Lower lobe of right lung (tissue), 2 donors: ENCODE measurements around the gene DLX1. TPM values are rescaled to one million over a fixed set of nuclear protein-coding genes. Genes with fewer than 3 reads are reported as not detected.

ENCODE experiments used
- ATAC-seq, 2 donors: fragments of 200-7000 bp; cut with Tn5 transposase; one replicate each; pipeline ENCODE4 v1.9.1; 2020 to 2022; ENCODE audit warnings: mild to moderate bottlenecking in 2 of 2, moderate library complexity in 2 of 2
- DNase-seq: peaks from one replicate; pipeline ENCODE4 v3.0.0-alpha.2; 2020
- H3K27ac ChIP-seq: fragments of 200-600 bp; one replicate; pipeline ENCODE4 v1.8.0; 2022
- H3K27me3 ChIP-seq: fragments of 200-600 bp; one replicate; pipeline ENCODE4 v1.8.0; 2022; ENCODE audit warnings: low read depth
- H3K36me3 ChIP-seq: fragments of 200-600 bp; one replicate; pipeline ENCODE4 v1.8.0; 2022; ENCODE audit warnings: mild to moderate bottlenecking
- H3K4me1 ChIP-seq: fragments of 200-600 bp; one replicate; pipeline ENCODE4 v1.8.0; 2022
- H3K4me3 ChIP-seq: fragments of 200-600 bp; one replicate; pipeline ENCODE4 v1.8.0; 2022; ENCODE audit warnings: mild to moderate bottlenecking
- H3K9me3 ChIP-seq: fragments of 200-600 bp; one replicate; pipeline ENCODE4 v1.8.0; 2022
- CTCF ChIP-seq: fragments of 200-600 bp; IDR thresholded peaks from one replicate; pipeline ENCODE4 v1.8.0; 2022; ENCODE audit warnings: antibody characterized with exemption, mild to moderate bottlenecking
- intact Hi-C: fragments of 100-400 bp; cut with DNase I; formaldehyde crosslinking; loops from one replicate; pipeline ENCODE4 v1.11.0; 2022
- total RNA-seq: library from RNA; stranded (reverse); fragmentation: NEBNext Ultra II Directional; extraction: Animal tissue kit (Norgen Biotek cat#: 25700); gene quantifications from one replicate; pipeline ENCODE4 v1.2.1, GENCODE V29; 2021
- donor health status: DM: no; HTN: yes; CAD: no; lungs with severe emphysema.

The DLX1 gene
- total RNA-seq, 1 donor from 2014 or later, result not detected

- Histone ChIP-seq H3K9me3 (no peaks in the 10 kb centered on the region), H3K36me3 (no peaks in the 10 kb centered on the region), H3K27me3 (peaks cover 15% of the 10 kb centered on the region), H3K4me3 (no peak overlapping the region), H3K27ac (no peak overlapping the region), H3K4me1 (no peaks in the 10 kb centered on the region)
- TF ChIP-seq CTCF, result no peak
- ATAC-seq (no peak), DNase-seq (no peak)
- intact Hi-C loops, result no loop called here
Observed at GRCh38 chr2:172116107-172116506, 30.8 kb downstream of the DLX1 start.

GRCh38 chr2:172119089-172119488 lies 33.8 kb downstream of the DLX1 start:
- intact Hi-C loops, result no loop called here
- H3K4me3 ChIP-seq, result no peak overlapping the region
- ATAC-seq, result no peak
- no peaks in the 10 kb centered on the region for H3K9me3 ChIP-seq
- peaks cover 5% of the 10 kb centered on the region for H3K27me3 ChIP-seq
- TF ChIP-seq CTCF, result no peak
- H3K27ac ChIP-seq, result no peak overlapping the region
- H3K36me3 ChIP-seq, result no peaks in the 10 kb centered on the region
- H3K4me1 ChIP-seq, result no peaks in the 10 kb centered on the region
- no peak for DNase-seq

- intact Hi-C loops, result loop anchor here (10.0 kb wide), 1 partner anchor 415 kb away; no protein-coding TSS in a partner anchor
Observed at GRCh38 chr2:172120118-172120517, 34.8 kb downstream of the DLX1 start.

GRCh38 chr2:172128484-172128883 lies 43.2 kb downstream of the DLX1 start:
- intact Hi-C loops, result loop anchor here (10.0 kb wide), 1 partner anchor 424 kb away; no protein-coding TSS in a partner anchor
- ATAC-seq, result no peak

More at GRCh38 chr2:172120118-172120517, 34.8 kb downstream of the DLX1 start:
- H3K4me3 ChIP-seq, result no peak overlapping the region
- TF ChIP-seq CTCF, result no peak
- H3K27ac ChIP-seq, result no peak overlapping the region
- DNase-seq, result no peak
- no peaks in the 10 kb centered on the region for H3K9me3 ChIP-seq
- peaks cover 5% of the 10 kb centered on the region for H3K27me3 ChIP-seq
- no peaks in the 10 kb centered on the region for H3K36me3 ChIP-seq
- no peak for ATAC-seq
- H3K4me1 ChIP-seq, result no peaks in the 10 kb centered on the region

GRCh38 chr2:172129404-172129803 lies 44.1 kb downstream of the DLX1 start:
- no peak for TF ChIP-seq CTCF
- H3K27me3 ChIP-seq, result no peaks in the 10 kb centered on the region

More at GRCh38 chr2:172128484-172128883, 43.2 kb downstream of the DLX1 start:
- no peaks in the 10 kb centered on the region for H3K36me3 ChIP-seq
- no peaks in the 10 kb centered on the region for H3K9me3 ChIP-seq
- no peaks in the 10 kb centered on the region for H3K27me3 ChIP-seq
- H3K27ac ChIP-seq, result no peak overlapping the region
- H3K4me3 ChIP-seq, result no peak overlapping the region
- DNase-seq, result no peak
- TF ChIP-seq CTCF, result no peak
- no peaks in the 10 kb centered on the region for H3K4me1 ChIP-seq

More at GRCh38 chr2:172129404-172129803, 44.1 kb downstream of the DLX1 start:
- Histone ChIP-seq H3K4me1 (no peaks in the 10 kb centered on the region), H3K9me3 (no peaks in the 10 kb centered on the region), H3K27ac (no peak overlapping the region), H3K4me3 (no peak overlapping the region), H3K36me3 (no peaks in the 10 kb centered on the region)
- ATAC-seq, result no peak
- intact Hi-C loops, result loop anchor here (10.0 kb wide), 1 partner anchor 425 kb away; no protein-coding TSS in a partner anchor
- DNase-seq, result no peak
